SU-DHL-6 (cell line): Measurements from ENCODE around the gene CACNA2D1.

Experiments
- CTCF ChIP-seq: fragments of 200-600 bp; sonication (generic); IDR thresholded peaks from one replicate; pipeline ENCODE4 v1.5.1; 2017; ENCODE audit warnings: antibody characterized with exemption, mild to moderate bottlenecking, low read length, moderate library complexity; ENCODE audit not compliant: insufficient read depth, poor library complexity, severe bottlenecking
- EZH2phosphoT487 ChIP-seq: fragments of 200-600 bp; sonication (generic), shearing (Covaris generic); conservative IDR thresholded peaks from 2 replicates; pipeline ENCODE4 v1.6.1; 2018; ENCODE audit warnings: mild to moderate bottlenecking, antibody characterized with exemption, low read length, moderate library complexity, mixed read lengths

- TF ChIP-seq CTCF, result no peak
- no peak for TF ChIP-seq EZH2phosphoT487
Observed at GRCh38 chr7:82410461-82410860, 33.1 kb downstream of the CACNA2D1 start.
